G401 (cell line): Measurements from ENCODE around the gene SLC16A3. TPM values are rescaled to one million over a fixed set of nuclear protein-coding genes. Genes with fewer than 3 reads are reported as not detected.
A peak's percentile ranks its signal among the peaks of the same experiment; 100 is the strongest.
"Not testable (repeated sequence)": the region's sequence is repeated elsewhere in the genome, so short reads cannot be mapped to it uniquely, and the experiment has no call there.

ENCODE experiments used
- DNase-seq: peaks from one replicate; pipeline ENCODE4 v3.0.0-alpha.2; 2015; ENCODE audit warnings: low spot score
- in situ Hi-C: cut with HindIII; loops from 2 replicates; pipeline ENCODE4 v1.10.0; 2016; ENCODE audit warnings: low sequenced_read_pairs, mixed read lengths
- total RNA-seq: library from RNA; depleted of rRNA; stranded (reverse); fragments of >200 nt; shearing (Covaris generic); gene quantifications from 2 replicates; pipeline ENCODE4 v1.2.3, GENCODE V29; 2014

Gene SLC16A3
- total RNA-seq, 1 experiment from 2014 or later, result 292 TPM

- in situ Hi-C loops, result no loop called here
- peak; percentile 74 for DNase-seq
These were observed 14.3 kb downstream of the SLC16A3 start for GRCh38 chr17:82242977-82243647.

- no peak for DNase-seq
- in situ Hi-C loops, result no loop called here
These were observed 15.0 kb downstream of the SLC16A3 start for GRCh38 chr17:82243648-82244412.

GRCh38 chr17:82244413-82245133 lies 15.7 kb downstream of the SLC16A3 start:
- peak; percentile 79 for DNase-seq
- in situ Hi-C loops, result no loop called here

GRCh38 chr17:82245134-82246039 lies 16.5 kb downstream of the SLC16A3 start:
- in situ Hi-C loops, result no loop called here
- DNase-seq, result no peak

- DNase-seq, result no peak
- in situ Hi-C loops, result no loop called here
These were observed 17.2 kb downstream of the SLC16A3 start for GRCh38 chr17:82246040-82246364.

- in situ Hi-C loops, result no loop called here
These were observed 17.7 kb downstream of the SLC16A3 start for GRCh38 chr17:82246365-82247181.

GRCh38 chr17:82247182-82247823 lies 18.5 kb downstream of the SLC16A3 start:
- in situ Hi-C loops, result no loop called here

More at GRCh38 chr17:82246365-82247181, 17.7 kb downstream of the SLC16A3 start:
- DNase-seq, result peak; percentile 50

GRCh38 chr17:82247856-82248671 lies 19.2 kb downstream of the SLC16A3 start:
- DNase-seq, result no peak
- in situ Hi-C loops, result no loop called here

More at GRCh38 chr17:82247182-82247823, 18.5 kb downstream of the SLC16A3 start:
- no peak for DNase-seq

- in situ Hi-C loops, result no loop called here
These were observed 20.2 kb downstream of the SLC16A3 start for GRCh38 chr17:82248815-82249674.

GRCh38 chr17:82249896-82250581 lies 21.2 kb downstream of the SLC16A3 start:
- in situ Hi-C loops, result no loop called here
- no peak for DNase-seq

More at GRCh38 chr17:82248815-82249674, 20.2 kb downstream of the SLC16A3 start:
- DNase-seq, result no peak

- in situ Hi-C loops, result no loop called here
These were observed 22.1 kb downstream of the SLC16A3 start for GRCh38 chr17:82250868-82251500.

GRCh38 chr17:82252511-82253178 lies 23.8 kb downstream of the SLC16A3 start:
- DNase-seq, result no peak
- in situ Hi-C loops, result no loop called here

More at GRCh38 chr17:82250868-82251500, 22.1 kb downstream of the SLC16A3 start:
- DNase-seq, result no peak

- no peak for DNase-seq
- in situ Hi-C loops, result no loop called here
These were observed 24.3 kb downstream of the SLC16A3 start for GRCh38 chr17:82253179-82253544.

GRCh38 chr17:82254096-82254495 lies 25.3 kb downstream of the SLC16A3 start:
- in situ Hi-C loops, DNase-seq: not testable (repeated sequence)

- in situ Hi-C loops, DNase-seq: not testable (repeated sequence)
These were observed 25.9 kb downstream of the SLC16A3 start for GRCh38 chr17:82254746-82255145.
